Measurements from ENCODE around the gene ATF6B.

Gene ATF6B

DNA sequence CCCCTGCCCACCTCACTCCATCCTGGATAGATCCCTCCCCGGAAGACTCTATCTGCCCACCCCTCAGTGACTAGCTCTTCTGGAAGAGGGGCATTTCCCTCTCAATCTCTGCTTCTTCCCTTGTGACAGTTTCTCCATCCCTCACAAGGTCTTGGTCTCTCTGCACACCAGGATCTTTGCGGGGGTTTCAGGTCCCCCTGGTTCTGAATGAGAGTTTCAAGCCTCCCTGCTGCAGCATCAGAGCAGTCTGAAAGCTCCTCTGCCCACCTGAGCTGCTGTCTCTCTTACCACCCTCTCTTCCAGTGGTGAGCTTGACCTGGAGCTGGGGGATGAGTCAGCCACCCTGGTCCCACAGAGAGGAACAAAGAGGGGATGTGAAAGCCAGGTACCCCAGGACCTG lies 43.3 kb downstream of the ATF6B start:
- peaks cover 52 to 73% of the 10 kb centered on the region in 2 donors for H3K27me3 Mint-ChIP-seq
- no peaks in the 10 kb centered on the region for H3K9me3 Mint-ChIP-seq
- H3K36me3 Mint-ChIP-seq (ENCODE audit: insufficient read depth) = no peaks in the 10 kb centered on the region
- H3K27ac Mint-ChIP-seq = no peak overlapping the region
- no peak overlapping the region for H3K4me3 Mint-ChIP-seq
- no peak for ATAC-seq (replicated peaks)
- peaks cover 4 to 7% of the 10 kb centered on the region in 2 donors for H3K4me1 Mint-ChIP-seq (ENCODE audit: low read depth in 2 of 2)
- DNase-seq = no peak

DNA sequence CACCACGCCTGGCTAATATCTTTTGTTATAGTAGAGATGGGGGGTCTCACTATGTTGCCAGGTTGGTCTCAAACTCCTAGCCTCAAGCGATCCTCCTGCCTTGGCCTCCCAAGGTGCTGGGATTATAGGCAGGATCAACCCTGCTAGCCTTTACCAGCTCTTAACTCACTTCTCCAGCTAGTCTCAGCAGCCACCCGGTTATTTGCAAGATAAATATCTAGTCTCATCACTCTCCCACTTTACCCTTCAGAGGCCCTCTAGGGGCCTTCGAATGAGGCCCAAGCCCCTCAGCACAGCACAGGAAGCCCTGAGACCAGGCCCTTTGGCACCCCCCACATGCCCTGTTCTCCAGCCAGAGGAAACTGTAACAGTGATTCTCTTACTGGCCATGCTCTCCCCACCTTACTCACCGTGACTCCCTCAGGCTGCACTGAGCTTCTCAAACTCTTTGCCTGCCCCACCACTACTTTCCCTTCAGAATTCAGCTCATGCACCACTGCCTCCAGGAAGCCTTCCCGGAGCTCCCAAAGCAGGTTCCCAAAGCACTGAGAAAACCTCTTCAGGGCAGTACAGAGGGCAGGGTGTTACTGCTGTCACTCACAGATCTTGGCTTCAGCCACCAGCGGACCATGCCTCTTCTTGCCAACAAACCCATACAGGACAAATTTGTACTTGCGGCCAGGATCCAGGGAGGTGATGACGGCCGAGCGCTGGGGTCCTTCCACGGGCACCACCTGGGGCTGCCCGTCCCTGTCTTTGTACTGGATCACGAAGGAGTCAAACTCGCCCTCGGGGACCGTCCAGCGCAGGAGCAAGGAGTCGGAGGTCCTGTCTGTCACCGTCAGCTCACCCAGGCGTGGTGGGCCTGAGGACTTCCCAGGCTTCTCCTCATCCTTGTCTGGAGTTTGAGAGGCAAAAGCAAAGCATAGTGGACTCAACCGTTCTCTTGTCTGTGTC lies 44.0 kb downstream of the ATF6B start:
- H3K36me3 Mint-ChIP-seq (ENCODE audit: insufficient read depth) = no peaks in the 10 kb centered on the region
- H3K27ac Mint-ChIP-seq = no peak overlapping the region
- peaks cover 52 to 69% of the 10 kb centered on the region in 2 donors for H3K27me3 Mint-ChIP-seq
- ATAC-seq (replicated peaks) (no peak), DNase-seq (no peak)
- H3K4me3 Mint-ChIP-seq = no peak overlapping the region
- peaks cover 4 to 7% of the 10 kb centered on the region in 2 donors for H3K4me1 Mint-ChIP-seq (ENCODE audit: low read depth in 2 of 2)
- no peaks in the 10 kb centered on the region for H3K9me3 Mint-ChIP-seq

GRCh38 chr6:32082935-32083334 lies 45.1 kb downstream of the ATF6B start:
- H3K4me1 Mint-ChIP-seq (ENCODE audit: low read depth in 2 of 2) = peaks cover 4 to 5% of the 10 kb centered on the region in 2 donors
- no peak overlapping the region for H3K27ac Mint-ChIP-seq
- ATAC-seq (replicated peaks) (no peak), DNase-seq (no peak)
- H3K36me3 Mint-ChIP-seq (ENCODE audit: insufficient read depth) = no peaks in the 10 kb centered on the region
- no peak overlapping the region for H3K4me3 Mint-ChIP-seq
- H3K27me3 Mint-ChIP-seq = peaks cover 52 to 66% of the 10 kb centered on the region in 2 donors
- no peaks in the 10 kb centered on the region for H3K9me3 Mint-ChIP-seq

- no peak for ATAC-seq (replicated peaks)
- no peak overlapping the region for H3K4me3 Mint-ChIP-seq
- peaks cover 52 to 66% of the 10 kb centered on the region in 2 donors for H3K27me3 Mint-ChIP-seq
- H3K27ac Mint-ChIP-seq = no peak overlapping the region
- no peak for DNase-seq
- no peaks in the 10 kb centered on the region for H3K9me3 Mint-ChIP-seq
- peaks cover 4 to 5% of the 10 kb centered on the region in 2 donors for H3K4me1 Mint-ChIP-seq (ENCODE audit: low read depth in 2 of 2)
- no peaks in the 10 kb centered on the region for H3K36me3 Mint-ChIP-seq (ENCODE audit: insufficient read depth)
Measured at GRCh38 chr6:32082478-32082877, 45.6 kb downstream of the ATF6B start.

DNA sequence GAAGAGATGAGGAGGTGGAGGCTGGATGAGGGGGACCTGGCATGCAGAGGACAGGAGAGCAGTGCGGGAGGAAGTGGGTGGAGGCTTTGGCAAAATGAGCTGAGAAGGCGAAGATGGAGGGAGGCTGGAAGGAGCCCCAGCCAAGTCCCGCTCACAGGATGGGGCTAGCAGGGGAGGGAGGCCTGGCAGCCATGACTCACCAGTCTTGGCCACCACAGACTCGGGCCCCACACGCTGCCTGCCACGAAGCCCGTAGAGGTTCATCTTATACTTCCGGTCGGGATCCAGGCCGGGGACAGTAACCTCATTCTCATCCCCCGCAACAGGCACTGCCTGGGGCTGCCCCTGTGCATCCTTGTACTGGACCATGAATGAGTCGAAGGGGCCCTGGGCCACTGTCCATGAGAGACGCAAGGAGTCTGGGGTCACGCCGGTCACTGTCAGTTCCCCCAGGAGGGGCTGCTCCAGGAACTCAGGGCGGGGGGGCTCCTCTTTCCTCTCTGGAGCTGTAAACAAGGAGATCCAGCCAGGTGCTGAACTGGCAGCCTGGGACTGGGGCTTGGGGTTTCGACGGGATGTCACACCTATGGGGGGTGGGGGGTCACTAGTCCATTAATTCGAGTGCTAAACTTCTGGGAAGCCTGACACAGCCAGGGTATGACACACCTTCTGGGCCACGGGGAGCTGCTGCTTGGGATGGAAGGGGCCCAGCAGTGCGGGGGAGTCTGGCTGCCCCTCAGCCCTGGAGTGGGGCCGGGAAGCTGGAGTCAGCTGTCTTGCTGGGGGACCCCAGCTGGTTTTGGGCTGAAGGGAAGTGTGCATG lies 46.7 kb downstream of the ATF6B start:
- peaks cover 46 to 57% of the 10 kb centered on the region in 2 donors for H3K27me3 Mint-ChIP-seq
- H3K4me1 Mint-ChIP-seq (ENCODE audit: low read depth in 2 of 2) = no peaks in the 10 kb centered on the region
- H3K9me3 Mint-ChIP-seq = no peaks in the 10 kb centered on the region
- DNase-seq (no peak), ATAC-seq (replicated peaks) (no peak)
- peak overlapping the region in 1 of 2 donors; percentile 60 for H3K27ac Mint-ChIP-seq
- H3K4me3 Mint-ChIP-seq = no peak overlapping the region
- H3K36me3 Mint-ChIP-seq (ENCODE audit: insufficient read depth) = no peaks in the 10 kb centered on the region

GRCh38 chr6:32079566-32080290 lies 48.3 kb downstream of the ATF6B start:
- Mint-ChIP-seq H3K36me3 (ENCODE audit: insufficient read depth) (no peaks in the 10 kb centered on the region), H3K4me1 (ENCODE audit: low read depth in 2 of 2) (no peaks in the 10 kb centered on the region), H3K9me3 (no peaks in the 10 kb centered on the region), H3K4me3 (no peak overlapping the region), H3K27ac (no peak overlapping the region), H3K27me3 (peaks cover 29 to 52% of the 10 kb centered on the region in 2 donors)
- ATAC-seq (replicated peaks) (no peak), DNase-seq (no peak)

DNA sequence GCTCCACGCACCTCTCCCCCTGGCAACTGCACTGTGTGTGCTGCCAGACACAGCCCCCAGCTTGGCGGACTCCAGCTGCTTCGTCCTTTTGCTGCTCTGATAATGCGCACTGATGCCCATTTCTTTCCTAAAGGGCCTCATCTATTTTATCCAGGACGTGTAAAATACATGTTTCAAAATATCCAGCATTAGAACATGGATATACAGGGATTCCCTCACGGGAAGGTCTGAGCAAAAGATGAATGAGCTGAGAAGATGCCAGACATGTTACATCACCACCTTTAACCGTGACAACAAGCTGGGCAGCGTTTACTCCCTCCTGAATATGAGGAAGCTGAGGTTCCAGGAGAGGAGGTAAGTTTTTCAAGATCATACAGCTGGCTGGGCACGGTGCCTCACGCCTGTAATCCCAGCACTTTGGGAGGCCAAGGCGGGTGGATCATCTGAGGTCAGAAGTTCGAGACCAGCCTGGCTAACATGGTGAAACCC lies 51.7 kb downstream of the ATF6B start:
- H3K27ac Mint-ChIP-seq = no peak overlapping the region
- H3K9me3 Mint-ChIP-seq = no peaks in the 10 kb centered on the region
- ATAC-seq (replicated peaks) = no peak
- H3K4me3 Mint-ChIP-seq = no peak overlapping the region
- no peaks in the 10 kb centered on the region for H3K4me1 Mint-ChIP-seq (ENCODE audit: low read depth in 2 of 2)
- DNase-seq = no peak
- H3K27me3 Mint-ChIP-seq = peaks cover 9 to 41% of the 10 kb centered on the region in 2 donors
- H3K36me3 Mint-ChIP-seq (ENCODE audit: insufficient read depth) = no peaks in the 10 kb centered on the region

GRCh38 chr6:32075781-32076180 lies 52.3 kb downstream of the ATF6B start:
- no peaks in the 10 kb centered on the region for H3K4me1 Mint-ChIP-seq (ENCODE audit: low read depth in 2 of 2)
- no peak overlapping the region for H3K27ac Mint-ChIP-seq
- no peaks in the 10 kb centered on the region for H3K36me3 Mint-ChIP-seq (ENCODE audit: insufficient read depth)
- ATAC-seq (replicated peaks) (no peak), DNase-seq (no peak)
- H3K4me3 Mint-ChIP-seq = no peak overlapping the region
- H3K9me3 Mint-ChIP-seq = no peaks in the 10 kb centered on the region
- peaks cover 6 to 40% of the 10 kb centered on the region in 2 donors for H3K27me3 Mint-ChIP-seq

- DNase-seq = no peak
- peaks cover 2% of the 10 kb centered on the region for H3K36me3 Mint-ChIP-seq (ENCODE audit: insufficient read depth)
- ATAC-seq (replicated peaks) = no peak
- H3K4me3 Mint-ChIP-seq = no peak overlapping the region
- no peak overlapping the region for H3K27ac Mint-ChIP-seq
- H3K9me3 Mint-ChIP-seq = no peaks in the 10 kb centered on the region
- peaks cover 0 to 42% of the 10 kb centered on the region in 2 donors for H3K27me3 Mint-ChIP-seq
- no peaks in the 10 kb centered on the region for H3K4me1 Mint-ChIP-seq (ENCODE audit: low read depth in 2 of 2)
Measured at GRCh38 chr6:32074996-32075532, 53.0 kb downstream of the ATF6B start.

GRCh38 chr6:32073613-32074012 lies 54.4 kb downstream of the ATF6B start:
- DNase-seq (no peak), ATAC-seq (replicated peaks) (no peak)
- Mint-ChIP-seq H3K4me3 (no peak overlapping the region), H3K27ac (no peak overlapping the region), H3K9me3 (no peaks in the 10 kb centered on the region), H3K4me1 (ENCODE audit: low read depth in 2 of 2) (no peaks in the 10 kb centered on the region), H3K27me3 (peaks cover 6 to 52% of the 10 kb centered on the region in 2 donors), H3K36me3 (ENCODE audit: insufficient read depth) (peaks cover 3% of the 10 kb centered on the region)

DNA sequence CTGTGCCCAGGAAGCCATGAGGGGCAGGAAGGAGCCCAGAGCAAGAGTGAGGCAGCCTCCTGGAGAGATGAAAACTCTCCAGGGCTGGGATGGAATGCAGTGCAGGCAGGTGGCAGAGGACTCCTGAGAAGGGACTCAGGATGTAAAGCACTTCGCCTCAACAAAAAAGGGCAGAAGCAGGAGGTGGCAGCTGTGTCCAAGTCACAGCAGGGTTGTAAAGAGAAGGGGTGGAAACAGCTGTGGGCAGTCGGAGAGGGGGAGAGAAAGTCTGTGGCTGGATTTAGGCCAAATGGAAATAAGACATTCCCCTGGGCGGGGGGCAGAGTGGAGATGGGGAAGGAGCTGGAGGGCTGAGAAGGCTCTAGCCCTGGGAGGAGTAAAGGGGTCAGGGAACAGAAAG lies 54.9 kb downstream of the ATF6B start:
- peaks cover 3% of the 10 kb centered on the region for H3K36me3 Mint-ChIP-seq (ENCODE audit: insufficient read depth)
- no peak overlapping the region for H3K27ac Mint-ChIP-seq
- no peaks in the 10 kb centered on the region for H3K4me1 Mint-ChIP-seq (ENCODE audit: low read depth in 2 of 2)
- H3K4me3 Mint-ChIP-seq = no peak overlapping the region
- ATAC-seq (replicated peaks) = no peak
- DNase-seq = no peak
- H3K9me3 Mint-ChIP-seq = no peaks in the 10 kb centered on the region
- peaks cover 6 to 52% of the 10 kb centered on the region in 2 donors for H3K27me3 Mint-ChIP-seq

GRCh38 chr6:32070814-32071543 lies 57.1 kb downstream of the ATF6B start:
- H3K4me3 Mint-ChIP-seq = no peak overlapping the region
- H3K4me1 Mint-ChIP-seq (ENCODE audit: low read depth in 2 of 2) = no peaks in the 10 kb centered on the region
- H3K27ac Mint-ChIP-seq = no peak overlapping the region
- no peak for DNase-seq
- peaks cover 3% of the 10 kb centered on the region for H3K36me3 Mint-ChIP-seq (ENCODE audit: insufficient read depth)
- no peaks in the 10 kb centered on the region for H3K9me3 Mint-ChIP-seq
- peaks cover 6 to 52% of the 10 kb centered on the region in 2 donors for H3K27me3 Mint-ChIP-seq
- ATAC-seq (replicated peaks) = no peak

All from effector memory CD8-positive, alpha-beta T cell (primary cell).